Activated CD4-positive, alpha-beta T cell treated with anti-CD3 and anti-CD28 coated beads for 48 hours (primary cell): ENCODE measurements around the gene GREB1L.
"Not testable (repeated sequence)": the region's sequence is repeated elsewhere in the genome, so short reads cannot be mapped to it uniquely, and the experiment has no call there.

Source experiments
- DNase-seq: peaks from one replicate; pipeline ENCODE4 v3.0.0-alpha.2; 2020

Gene GREB1L

DNA sequence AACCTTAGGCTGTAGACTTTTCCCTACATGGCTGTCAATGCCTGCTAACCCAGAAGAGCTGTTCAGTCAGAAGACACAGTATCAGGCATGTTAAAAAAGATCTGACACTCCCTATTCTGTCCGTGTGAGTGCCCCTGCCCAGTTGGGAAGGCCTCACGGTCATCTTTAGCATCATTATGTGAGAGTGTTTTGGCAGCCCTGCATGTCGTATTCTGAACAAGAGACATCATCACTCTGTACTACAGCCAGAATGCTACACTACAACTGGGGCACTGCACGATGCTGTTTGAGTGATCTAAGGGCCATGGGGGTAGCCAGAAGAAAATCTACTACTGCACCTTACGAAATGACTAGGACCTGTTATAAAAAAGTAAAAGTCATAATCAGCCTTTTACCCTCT lies 67.2 kb downstream of the GREB1L start:
- no peak for DNase-seq

GRCh38 chr18:21311980-21312379 lies 69.9 kb downstream of the GREB1L start:
- not testable (repeated sequence) for DNase-seq

DNA sequence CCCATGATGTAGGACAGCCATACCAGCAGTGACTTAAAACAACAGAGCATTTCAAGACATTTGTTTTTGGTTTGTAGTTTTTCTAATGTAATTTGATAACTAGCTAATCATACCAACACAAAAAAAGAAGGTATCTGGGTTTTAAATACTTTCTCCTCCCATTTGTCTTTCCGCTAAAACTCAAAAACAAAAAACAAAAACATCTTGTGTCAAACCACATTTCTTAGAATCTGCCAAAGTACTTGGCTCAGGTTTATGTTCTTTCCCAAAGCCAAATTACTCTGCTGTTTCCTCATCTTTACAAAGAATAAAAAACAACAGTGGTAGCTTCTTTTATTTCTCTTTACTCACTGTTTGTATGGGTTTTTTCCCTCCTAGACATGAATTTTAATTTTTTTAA lies 71.5 kb downstream of the GREB1L start:
- no peak for DNase-seq

DNA sequence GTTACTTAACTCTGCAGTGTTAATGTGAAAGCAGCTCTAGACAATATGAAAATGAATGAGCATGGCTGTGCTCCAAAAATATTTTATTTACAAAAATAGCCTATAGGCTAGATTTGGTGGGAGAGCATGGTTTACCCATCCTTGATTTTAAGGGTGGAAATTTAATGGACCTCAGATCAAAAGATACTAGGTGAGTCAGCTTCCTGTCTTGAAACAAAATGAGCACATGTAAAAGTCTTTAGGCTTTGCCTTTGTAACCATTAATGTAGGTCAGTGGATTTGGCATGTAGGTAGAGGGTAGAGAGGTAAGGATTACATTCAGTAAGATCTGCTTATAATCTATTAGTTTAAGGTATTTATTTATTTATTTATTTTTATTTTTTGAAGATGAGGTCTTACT lies 72.7 kb downstream of the GREB1L start:
- no peak for DNase-seq

DNA sequence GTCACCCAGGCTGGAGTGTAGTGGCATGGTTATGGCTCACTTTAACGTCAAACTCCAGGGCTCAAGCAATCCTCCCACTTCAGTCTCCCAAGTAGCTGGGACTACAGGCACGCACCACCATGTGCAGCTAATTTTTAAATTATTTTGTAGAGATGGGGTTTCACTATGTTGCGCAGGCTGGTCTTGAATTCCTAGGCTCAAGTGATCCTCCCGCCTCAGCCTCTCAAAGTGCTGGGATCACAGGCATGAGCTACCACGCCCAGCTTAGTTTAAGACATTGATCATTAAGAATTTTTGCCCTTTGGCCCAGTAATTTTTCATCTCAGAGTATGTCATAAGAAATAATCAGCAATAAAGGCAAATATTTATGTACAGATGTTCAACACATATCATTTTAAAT lies 73.1 kb downstream of the GREB1L start:
- not testable (repeated sequence) for DNase-seq

GRCh38 chr18:21315741-21316197 lies 73.7 kb downstream of the GREB1L start:
- DNase-seq: no peak

GRCh38 chr18:21316296-21316695 lies 74.3 kb downstream of the GREB1L start:
- no peak for DNase-seq

DNA sequence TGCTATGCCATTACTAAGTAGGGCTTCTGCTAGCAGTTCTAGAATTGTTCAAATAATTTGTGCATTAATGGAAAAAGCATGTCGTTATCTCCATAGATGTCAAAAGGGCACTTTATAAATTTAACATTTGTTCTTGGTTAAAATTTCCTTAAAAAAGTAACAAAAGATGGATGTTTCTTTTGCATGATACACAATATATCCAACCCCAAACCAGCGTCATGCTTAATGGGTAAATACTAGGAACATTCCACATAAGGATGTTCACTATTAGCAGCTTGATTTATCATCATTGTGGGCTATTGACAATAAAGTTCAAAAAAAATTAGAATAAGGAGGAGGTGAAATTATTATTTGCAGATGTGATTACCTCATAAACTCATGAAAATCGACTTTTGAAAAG lies 79.7 kb downstream of the GREB1L start:
- no peak for DNase-seq

- DNase-seq: no peak
Observed at GRCh38 chr18:21327101-21327500, 85.1 kb downstream of the GREB1L start.

GRCh38 chr18:21330122-21330701 lies 88.2 kb downstream of the GREB1L start:
- no peak for DNase-seq

DNA sequence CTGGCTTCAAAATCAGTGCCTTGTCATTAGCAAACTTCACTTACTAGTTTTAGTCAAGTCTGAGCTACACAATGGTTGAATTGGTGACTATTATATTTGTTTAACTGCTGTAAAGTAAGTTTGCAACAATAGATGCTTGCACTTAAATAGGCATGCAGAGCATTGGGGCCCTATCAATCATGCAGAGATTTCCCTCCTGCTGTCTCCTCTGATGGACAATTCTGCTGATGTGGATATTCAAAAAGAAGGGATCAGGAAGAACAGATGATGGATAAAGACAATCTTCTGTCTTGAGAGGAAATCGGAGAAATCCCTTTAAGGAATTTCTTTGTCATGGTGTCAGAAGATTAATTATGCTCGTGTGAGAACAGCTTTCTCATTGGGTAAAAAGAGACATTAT lies 89.0 kb downstream of the GREB1L start:
- DNase-seq: no peak

DNA sequence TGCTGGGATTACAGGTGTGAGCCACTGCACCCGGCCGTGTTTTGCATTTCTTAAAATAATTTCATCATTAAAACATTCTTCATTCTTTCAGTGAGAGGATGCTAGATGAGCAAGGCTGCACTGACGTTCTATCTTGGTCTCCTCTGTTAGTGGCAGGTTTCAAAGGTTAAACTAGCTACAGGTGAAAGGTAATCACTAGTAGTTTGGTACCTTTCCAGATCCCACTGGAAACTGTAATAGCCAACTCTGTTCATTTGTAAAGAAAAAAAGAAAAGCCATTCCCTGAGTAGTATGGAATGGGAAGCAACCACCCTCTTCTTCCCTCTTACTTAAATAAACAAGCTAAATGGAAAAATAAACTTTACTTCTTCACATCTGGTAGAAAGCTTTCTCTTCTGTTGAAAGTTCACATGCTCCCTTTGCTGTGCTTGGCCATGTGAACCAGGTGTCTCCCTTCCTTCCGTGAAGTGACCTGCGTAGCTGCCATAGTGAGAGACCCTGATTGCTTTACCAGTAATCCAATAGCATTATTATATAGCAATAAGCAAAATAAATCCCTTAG lies 94.0 kb downstream of the GREB1L start:
- DNase-seq: no peak

DNA sequence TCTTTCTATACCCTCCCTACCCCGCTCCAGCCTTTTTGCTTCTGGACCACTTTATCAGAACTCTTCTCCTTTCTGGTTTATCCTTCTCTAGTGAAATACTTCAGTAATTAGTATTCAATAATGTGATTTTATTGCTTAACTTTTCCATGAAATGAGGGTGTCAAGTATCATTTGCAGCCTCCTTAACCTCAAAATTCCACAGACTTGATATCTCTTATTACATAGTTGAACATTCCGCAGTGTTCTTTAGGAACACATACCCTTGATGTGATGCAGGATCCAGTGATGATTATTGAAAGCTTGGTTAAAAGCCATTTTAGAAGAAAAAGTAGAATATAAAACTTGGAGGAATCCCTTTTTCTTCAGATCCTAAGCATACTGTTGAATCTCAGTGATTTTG lies 94.8 kb downstream of the GREB1L start:
- no peak for DNase-seq

DNA sequence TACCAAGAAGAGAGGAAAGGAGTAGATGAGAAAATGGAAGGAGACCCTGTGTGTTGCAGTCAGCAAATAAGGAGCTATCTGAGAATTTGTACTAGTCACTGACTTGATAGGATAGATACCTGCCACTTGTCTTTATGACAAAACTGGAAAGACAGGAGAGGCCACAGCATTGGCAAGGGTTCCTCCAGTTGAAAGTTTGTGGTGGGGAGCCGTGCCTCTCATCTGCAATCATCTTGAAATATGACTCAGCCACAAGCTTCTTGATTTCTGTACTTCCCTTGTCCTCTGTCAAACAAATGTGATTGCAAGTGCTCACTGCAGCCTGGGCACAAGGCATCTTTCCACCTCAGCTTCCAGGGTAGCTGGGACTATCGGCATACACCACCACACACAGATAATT lies 99.1 kb downstream of the GREB1L start:
- DNase-seq: no peak

- DNase-seq: no peak
Observed at GRCh38 chr18:21342372-21342771, 100.3 kb downstream of the GREB1L start.

GRCh38 chr18:21344860-21345259 lies 102.8 kb downstream of the GREB1L start:
- no peak for DNase-seq

DNA sequence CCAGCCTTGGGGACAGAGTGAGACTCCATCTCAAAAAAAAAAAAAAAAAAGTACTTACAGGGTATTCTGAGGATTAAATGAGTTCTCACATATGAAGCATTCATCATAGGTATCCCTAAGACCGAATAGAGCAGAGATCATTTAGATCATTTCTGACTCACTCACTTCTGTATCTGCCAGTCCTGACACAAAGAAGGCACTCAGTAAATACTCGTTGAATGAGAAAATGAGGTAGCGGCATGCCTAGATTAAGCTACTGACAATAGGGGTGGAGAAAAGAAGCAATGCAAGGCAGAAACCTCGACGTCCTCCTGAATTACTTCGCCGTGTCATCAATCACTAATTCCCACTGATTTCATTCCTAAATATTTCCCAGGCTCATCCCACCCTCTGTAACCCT lies 103.8 kb downstream of the GREB1L start:
- no peak for DNase-seq

DNA sequence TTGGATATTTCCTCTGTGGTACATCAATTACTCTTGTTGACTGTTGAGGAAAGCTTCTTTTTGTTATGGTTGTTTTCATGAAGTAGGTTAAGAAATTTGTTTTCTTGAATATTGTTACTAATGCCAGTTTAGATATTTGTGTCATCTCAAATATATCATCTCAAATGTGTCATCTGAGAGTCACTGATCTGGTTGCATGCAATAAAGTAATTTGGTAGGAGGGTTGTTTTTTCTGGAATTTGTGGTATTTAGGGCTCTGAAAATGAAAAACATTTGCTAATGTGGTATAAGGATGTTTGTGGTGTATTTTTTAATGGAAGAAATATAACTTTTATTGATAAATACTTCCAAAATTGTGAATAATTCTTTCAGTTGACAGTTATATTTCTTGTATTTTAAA lies 117.7 kb downstream of the GREB1L start:
- no peak for DNase-seq

DNA sequence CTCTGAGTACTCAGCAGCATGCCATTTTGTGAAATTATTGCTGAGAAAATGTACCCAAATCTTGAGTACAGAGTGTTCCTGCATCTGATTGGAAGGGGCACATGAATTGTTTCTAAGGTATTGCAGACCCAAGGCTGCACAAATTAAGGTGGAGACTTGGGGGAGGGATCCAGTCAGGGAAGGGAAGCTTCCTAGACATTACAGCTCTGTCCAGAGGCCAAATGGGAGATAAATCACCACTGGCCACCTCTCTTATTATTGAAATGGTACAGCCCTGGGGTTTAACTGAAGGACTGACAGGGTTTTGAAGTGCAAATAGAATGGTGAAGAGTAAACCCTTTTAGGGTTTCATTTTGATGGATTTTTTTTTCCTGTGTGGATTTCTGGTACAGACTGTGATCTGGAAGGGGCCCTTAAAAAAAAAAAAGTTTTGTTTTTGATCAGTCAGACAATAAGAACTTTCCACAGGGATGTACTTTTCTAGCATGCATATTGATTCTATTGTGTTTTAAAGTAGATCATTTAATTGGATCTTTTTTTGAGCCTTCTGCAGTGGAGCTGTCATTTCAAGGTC lies 119.4 kb downstream of the GREB1L start:
- DNase-seq: no peak

GRCh38 chr18:21362831-21363230 lies 120.8 kb downstream of the GREB1L start:
- no peak for DNase-seq

DNA sequence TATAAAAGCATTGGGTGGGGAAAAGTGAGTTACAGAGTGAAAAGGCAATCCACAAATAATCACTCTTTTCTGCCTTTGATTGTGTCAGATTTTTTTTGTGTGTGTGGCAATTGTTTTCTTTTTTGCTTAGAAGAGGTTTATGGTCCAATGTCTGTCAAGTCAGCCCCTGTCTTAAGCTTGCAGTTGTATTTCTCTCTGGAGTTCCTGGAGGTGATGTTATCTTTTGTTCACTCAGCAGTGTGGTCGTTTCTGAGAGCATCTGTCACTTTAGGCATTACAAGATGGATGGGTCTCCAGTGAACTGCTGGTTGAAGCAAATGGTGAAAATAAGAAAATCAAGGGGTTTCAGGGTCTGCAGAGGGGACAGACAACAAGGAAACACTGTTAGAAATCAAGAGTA lies 121.3 kb downstream of the GREB1L start:
- no peak for DNase-seq

GRCh38 chr18:21364471-21364870 lies 122.4 kb downstream of the GREB1L start:
- DNase-seq: no peak

GRCh38 chr18:21366896-21367295 lies 124.9 kb downstream of the GREB1L start:
- DNase-seq: no peak

- DNase-seq: no peak
Observed at GRCh38 chr18:21369146-21369545, 127.1 kb downstream of the GREB1L start.

DNA sequence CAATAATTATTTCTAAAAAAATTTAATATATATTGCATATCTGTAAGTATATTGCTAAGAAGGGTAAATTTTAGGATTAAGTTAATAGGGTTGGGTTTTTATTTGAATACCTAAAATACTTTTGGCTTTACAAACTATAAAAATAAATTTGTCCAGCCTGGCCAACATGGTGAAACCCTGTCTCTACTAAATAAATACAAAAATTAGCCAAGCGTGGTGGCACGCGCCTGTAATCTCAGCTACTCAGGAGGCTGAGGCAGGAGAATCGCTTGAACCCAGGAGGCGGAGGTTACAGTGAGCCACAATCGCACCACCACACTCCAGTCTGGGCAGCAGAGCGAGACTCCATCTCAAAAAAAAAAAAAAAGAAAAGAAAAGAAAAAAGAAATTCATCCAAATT lies 127.6 kb downstream of the GREB1L start:
- not testable (repeated sequence) for DNase-seq
